ENCODE measurements around the gene NTNG1.

The NTNG1 gene

DNA sequence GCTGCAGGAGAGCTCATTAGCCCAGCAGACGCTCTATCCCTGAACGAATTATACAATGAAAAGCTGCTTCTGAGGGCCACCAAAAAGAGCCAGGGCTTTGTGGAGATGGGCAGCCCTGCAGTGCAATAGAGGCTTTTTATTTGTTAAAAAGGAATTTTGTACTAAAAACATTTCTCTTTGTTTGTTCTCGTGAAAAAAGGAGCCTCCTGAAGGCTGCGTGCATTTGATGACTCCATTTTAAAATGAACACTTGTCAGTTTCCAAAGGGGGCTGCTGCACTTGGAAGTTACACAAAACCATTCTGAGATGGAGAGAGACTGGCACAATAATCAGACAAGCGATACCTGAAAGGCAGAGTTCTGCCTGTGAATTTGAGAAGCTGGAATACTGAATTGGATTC, 202.8 kb downstream of the NTNG1 start:
- DNase-seq = no peak

DNA sequence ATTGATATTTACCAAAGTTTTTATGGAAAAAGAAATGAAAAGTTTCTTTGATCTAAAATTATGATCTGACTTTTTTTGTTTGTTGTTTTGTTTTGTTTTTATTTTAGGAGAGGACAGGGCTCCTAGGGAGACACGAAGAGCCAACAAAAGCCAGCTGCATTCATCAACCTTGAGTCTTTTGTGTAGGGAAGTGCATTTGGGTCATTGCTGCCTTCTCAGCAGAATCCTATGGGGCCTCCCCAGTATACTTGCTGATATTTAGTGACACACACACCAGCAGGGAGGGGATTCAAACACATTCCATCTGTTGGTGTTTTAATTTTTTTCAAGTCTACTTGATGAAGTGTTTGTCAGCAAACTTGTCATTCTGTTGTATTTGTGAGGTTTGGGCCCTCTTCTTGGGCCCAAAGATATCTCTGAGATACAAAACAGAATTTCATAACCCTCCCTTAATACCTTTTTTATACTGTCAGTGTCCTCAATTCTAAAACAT, 203.5 kb downstream of the NTNG1 start:
- DNase-seq = no peak

DNA sequence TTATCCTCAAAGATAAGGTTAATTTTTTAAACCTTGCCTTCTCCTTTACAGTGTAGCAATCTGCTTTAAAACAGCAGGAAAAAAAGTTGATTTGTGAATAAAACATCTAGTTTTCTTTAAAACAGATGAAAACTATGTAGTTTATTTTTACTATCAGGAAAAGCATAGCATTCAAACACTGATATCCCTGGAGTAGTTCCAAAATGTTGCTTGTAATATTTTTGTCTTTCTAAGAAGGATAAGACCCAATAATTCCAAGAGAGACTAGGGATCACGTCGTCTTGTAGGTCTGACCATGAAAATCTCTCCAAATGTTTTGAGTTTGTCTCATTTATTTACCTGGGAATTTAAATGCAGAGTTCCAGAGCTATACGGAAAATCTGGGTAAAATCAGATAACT, 204.0 kb downstream of the NTNG1 start:
- no peak for DNase-seq

DNA sequence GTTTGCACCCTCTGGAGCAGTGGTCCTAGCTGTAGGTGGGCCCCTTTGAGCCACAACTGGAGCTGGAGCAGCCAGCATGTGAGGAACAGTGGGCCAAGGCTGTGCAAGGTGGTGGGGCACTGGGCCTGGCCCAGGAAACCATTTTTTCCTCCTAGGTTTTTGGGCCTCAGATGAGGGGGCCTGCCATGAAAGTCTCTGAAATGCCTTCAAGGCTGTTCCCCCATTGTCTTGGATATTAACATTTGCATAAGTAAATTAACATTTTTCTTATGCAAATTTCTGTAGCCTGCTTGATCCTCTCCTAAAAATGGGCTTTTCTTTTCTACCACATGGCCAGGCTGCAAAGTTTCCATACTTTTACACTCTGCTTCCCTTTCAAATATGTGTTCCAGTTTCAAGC, 212.0 kb downstream of the NTNG1 start:
- DNase-seq = no peak

DNA sequence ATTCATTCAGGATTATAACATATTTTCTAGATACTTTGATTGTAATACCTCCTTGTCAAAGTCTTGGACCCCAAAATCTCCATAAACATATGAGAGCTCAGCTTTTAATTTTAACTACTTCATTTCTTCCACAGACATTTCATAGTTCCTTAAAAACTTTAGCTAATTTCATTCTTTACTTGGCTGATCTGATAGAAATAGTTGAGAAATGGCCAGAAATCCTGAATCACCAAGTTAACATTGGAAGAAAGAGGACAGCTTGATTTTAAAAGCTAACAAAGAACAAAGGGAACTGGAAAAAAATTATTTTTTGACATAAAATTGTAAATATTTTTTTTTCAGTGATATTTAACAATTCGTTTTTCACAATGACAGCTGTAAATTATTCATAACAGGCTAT, 216.5 kb downstream of the NTNG1 start:
- no peak for DNase-seq

DNA sequence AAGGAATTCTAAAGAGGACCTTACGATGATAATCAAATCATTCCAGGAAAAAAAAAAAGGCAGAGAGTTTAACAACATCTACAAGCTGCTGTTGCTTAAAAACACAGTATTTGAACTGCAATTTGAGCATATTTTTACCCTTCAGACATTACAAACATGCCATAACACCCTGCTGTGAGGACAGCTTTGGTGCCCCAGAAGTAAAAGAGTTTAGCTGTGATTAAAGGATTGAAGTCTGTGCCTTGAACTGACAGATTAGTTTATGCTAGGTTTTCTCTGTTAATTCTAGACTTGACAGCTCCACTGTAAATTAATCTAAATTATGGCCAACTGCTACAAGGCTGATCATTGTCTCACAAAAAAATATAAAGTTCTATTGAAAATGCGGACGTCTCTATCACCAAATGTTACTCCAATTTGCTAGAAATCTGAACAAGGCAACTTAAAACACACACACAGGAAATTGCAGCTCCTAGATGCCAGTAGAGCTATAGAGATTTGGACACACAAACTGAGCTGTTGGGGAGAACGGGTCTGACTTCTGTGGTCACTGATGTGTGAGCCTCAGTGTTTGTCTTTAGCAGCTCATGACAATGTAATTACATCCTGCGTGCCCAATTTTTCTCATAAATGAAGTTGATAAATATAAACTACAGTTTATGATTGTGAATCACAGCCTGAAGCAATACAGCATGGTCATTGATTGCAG, 217.9 kb downstream of the NTNG1 start:
- no peak for DNase-seq

DNA sequence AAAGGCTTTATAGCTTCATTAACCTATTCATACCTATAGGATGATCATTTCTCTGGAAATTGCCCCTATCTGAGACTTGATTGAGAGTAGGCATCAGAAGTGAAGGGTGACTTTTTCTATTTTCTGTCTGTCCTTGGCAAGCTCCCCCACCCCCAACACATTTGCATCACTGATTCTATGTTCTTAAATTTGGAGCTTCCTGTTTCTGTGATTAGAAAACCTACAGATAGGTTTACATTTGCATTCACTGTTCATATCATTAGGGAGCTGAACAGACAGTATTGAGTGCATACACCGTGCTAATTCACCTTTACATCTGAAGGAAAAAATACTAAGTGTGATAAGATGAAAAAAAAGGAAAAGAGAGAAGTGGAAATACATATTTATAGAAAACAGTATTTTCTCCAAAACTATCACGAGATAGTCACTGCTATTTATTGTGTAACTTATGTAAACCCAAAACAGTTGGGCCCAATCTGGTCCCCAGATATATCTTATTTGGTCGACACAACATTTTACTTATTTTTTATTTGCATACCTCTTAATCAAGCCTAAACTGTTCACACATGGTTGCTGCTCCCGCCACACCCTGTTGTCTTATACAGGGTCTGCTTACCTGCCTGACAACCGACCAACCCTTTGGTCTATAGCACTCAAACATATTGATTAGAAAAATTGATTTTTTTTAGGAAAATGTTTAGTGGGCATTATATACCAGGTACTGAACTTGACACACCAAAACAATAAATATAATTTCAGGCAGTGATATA, 218.8 kb downstream of the NTNG1 start:
- DNase-seq = no peak

DNA sequence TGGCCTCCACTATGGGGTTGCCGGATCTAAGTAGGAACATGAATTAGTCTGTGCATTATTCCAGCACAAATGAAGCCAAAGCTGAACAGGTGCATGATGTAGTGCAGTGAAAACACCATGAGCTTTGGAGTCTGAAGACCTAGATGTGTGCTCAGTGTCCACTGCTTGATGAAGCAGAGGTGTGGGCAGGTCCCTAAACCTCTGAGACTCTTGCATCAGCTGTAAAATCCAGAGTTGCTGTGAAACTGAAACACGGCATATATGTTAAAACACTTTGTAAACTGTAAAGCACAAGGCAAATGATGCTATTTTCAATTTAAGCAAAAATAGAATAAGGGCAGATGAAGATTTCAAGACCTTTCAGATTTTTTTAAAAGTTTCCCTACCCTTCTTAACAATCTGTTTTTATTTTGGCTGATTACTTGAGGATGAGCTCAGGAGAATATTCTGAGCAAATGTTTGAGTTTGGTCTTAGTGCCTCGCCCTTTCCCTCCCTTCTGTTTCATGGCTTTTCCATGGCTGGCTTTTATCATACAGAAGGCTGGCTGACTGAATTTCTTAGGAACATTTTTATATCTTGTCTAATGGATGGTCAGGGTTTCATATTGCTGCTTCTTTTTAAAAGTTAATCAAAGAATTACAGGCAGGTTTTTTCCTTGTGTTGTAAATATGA, 221.8 kb downstream of the NTNG1 start:
- DNase-seq = no peak

DNA sequence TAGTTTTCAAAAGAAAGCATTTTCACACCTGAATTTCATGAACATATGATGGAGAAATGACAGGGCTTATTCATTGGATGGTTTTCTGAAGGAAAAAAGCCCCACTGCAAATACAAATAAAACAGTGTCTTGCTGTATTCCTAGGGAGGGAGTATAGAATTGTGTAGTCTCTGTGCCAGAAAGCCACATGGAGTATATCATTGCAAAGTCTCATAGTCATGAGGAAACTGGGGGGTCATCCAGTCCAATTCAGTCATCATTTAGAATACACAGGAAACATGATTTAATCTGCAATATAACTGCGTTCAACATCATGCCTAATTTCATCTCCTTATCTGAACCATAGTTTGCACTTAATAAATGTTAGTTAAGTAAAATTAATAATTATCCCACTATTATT, 222.3 kb downstream of the NTNG1 start:
- no peak for DNase-seq

DNA sequence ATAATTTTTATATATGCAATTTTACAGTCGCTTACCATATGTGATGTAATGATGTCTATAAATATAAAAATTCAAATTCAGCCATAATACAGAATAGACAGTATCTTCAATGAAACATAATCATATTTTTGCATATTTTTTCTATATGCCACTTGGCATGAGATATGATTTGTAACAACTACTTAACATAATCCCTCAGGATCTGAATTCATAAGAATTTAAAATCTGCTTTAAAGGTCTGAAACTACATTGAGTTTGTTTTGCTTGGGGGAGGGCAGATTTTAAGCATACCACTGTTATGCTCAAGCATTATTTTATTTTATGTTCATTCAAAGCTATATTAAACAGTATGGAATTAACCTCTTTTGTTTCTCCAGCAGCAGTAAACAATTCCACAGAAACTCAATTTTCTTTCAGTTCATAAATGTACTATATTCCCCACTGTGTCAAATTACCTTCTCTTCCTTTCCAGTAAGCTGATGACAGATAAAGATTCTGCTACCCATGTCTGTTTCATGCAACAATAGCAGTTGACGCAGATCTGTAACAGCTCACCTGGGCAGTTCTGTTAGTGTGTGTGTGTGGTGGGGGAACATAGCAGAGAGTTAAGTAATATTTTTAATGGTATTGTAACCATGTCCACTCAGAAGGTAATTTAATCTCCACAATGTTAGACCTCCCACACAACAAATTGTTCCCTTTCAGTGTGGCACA, 224.8 kb downstream of the NTNG1 start:
- DNase-seq = no peak

DNA sequence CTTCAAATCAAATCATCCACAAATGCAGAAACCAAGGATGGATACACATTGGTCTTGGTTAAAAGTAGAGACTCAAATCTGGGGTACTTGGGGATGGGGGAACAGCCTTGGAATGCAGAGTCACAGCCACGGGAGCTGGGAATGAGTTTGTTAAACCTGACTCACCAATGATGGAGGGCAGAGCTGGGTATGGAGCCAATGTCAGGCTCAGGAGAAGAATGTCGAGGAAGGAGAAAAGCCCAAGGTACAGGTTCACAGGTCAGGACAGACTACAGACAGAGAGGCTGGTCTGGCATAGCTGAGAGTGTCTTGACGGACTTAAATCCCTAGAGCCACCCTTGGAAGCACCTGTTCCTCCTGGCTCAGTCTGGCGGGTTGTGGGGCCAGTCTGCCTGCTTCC, 237.6 kb downstream of the NTNG1 start:
- DNase-seq = no peak

DNA sequence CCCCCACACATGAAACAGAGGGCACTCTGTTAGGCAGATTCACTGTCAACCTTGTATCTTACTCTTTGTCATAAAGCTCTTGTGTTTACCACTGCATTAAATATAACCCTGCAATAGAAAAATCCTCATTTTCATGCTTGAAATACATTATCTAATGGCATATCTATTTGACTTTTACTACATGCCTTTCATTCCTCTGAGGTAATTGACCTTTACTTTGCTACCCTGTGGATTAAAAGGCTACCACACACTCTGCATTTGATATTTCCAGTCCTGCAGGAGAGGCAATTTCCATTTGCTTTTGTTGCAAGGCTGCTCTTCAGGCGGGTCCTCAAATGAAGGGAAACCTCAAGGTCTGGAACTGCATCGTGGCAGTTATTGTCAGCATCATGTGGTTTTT, 238.0 kb downstream of the NTNG1 start:
- no peak for DNase-seq

DNA sequence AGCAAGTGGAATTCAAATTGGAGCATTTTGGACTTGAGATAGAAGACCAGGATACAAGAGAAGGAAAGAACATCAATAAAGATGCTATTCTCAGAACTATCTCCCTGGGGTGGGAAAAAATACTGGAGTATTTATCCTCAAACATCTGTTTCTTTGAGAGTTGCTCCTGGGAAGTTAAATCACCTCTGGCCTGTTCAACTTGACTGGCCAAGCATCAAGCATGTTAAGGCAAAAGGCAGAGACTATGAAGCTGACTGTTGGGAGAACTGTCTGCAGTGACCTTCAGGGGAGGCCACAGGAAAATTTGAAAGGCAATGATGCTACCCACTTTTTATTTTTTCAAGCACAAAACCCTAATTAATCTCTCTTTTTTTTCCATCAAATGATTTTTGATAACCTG, 239.0 kb downstream of the NTNG1 start:
- no peak for DNase-seq

DNA sequence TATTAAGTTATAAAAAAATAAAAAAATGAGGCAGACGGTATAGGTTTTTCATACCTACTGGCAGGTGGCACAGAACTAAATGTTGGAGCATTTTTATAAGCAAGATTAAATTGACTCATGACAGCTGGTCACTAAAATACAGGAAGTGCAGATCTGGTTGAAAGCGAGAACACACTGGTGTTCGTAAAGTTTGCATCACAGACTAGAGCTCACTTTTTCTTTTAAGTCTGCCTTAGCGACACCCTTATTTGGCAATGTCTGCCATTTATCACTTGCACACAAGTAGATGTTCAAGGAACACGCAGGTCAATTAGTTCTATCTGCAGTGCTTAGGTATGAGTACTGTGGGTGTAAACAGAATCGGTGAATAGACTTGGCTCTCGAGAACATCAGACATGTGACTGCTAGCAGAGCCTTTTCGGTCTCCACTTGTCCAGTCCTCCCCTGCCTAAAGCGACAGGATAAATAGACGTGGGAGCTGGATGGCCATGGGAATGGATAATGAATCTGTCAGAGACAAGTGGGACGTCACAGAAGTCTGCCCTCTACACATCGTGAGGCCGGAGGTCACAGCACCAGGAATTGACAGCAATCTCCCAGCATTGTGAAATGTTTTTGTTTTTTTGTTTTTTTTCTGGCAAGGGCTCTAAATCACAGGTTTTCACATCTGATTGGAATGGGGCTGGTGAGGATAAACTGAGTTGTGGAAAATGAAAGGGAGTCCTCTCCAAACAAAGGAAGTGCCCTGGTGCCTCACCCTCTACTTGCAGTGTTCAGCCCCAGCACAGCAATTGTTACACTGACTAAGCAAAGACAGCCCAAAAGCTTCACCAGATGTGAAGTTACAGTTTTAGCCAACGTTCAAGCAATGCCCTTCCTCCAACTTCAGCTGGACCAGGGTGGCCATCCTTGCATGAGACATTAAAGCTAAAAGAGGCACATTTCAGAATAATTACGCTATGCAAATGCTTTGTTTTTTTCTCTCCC, 248.9 kb downstream of the NTNG1 start:
- no peak for DNase-seq

DNA sequence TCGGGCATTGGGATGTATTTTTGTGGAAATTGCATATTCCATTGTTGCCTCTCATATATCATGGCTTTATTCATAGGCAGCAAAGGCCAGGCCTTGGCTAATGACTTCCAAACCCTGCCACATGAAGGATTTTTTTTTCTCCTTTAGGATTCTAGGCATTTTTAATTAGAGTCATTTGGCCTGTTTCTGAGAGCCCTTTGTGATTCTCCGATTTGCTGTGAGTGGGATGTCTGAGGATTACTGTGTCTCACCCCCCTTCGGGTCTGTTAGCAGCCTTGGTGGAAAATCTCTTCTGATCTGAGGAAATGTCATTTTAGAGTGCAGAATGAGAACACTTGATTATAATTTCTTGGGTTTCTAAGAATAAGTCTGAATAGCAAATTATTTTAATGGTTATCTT, 253.5 kb downstream of the NTNG1 start:
- DNase-seq = no peak

DNA sequence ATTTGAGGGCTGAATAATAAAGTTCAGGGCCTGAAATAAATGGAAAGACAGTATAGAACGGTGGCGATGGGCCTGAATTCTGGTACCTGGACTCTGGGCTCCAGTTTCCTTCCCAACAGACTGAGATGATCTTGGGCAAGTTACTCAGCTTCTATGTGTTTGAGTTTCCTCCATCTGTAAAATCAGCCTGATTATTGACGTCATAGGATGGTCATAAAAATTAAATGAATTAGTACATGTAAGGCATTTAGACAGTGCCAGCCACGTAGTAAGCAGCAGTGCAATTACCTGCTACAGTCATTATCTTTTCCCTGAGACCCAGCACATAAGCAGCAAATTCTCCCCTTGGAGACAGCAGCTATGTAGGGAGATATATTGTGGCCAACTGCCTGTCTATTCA, 260.9 kb downstream of the NTNG1 start:
- DNase-seq = no peak

DNA sequence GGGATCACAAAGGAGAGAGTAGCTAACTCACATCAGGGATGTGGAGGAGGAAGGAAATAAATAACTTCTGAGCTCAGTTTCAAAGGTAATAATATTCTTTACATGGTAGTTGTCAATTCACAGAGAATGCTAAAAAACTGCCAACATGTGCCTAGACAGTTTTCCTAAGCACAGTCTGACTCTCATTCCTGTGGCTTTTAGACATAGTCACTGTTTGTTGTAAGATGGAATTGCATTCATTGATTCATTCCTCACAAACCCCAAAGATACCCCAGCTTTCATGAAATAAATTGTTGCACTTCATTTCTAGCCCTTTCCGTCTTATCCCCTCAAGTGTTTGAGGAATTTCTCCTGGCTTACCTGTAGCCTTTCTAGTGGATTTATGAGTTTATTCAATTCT, 263.9 kb downstream of the NTNG1 start:
- no peak for DNase-seq

DNA sequence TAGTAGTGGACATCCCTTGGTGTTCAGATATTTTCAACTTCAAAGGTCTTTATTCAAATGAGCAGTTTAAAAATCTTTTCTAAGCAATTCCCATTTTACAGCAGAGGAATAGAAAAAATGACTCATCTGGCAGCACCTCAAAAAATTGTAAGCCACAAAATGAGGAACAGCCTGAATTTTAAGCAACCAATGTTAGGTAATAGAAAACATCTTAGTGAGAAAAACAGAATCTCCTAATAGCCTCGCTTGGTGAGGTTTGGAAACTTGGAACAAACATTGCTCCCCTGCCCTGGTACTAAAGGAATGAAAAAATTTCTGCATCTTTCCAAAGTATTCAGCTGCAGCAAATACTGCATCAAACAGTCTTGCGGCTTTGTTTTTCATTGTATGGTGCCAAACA, 264.4 kb downstream of the NTNG1 start:
- no peak for DNase-seq

DNA sequence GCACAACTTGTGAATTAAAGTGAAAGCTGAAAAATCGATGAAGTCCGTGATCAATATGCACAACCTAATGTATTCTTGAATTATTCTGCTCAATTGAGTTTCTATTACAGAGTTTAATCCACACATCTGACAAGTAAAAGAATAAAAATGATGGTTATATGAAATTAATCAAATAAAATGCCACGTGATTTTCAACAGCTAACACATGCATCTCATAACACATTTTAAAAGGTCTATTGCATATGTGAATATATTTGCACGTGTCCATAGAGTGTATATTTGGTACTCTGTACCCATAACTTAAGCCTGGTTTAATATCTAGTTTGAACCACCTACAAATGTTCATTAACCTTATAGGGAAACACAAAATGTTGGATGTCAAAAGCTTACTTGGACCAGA, 266.2 kb downstream of the NTNG1 start:
- no peak for DNase-seq

DNA sequence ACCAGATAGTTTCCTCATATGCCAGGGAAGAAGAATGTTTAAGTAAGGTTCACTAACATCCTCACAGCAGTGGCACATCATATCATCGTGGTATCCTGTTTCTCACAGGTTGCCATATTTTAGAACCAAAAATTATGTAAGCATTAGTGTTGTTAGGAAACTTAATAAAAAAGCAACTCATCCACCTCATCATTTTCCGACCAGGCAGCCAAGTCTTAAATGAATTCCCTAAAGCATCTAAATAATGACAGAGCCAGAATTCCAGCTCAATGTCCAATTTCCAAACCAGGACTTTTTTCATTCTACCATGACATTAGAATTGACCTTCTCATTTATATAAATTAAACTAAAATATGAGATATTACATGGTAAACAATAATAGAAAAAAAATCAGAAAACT, 272.7 kb downstream of the NTNG1 start:
- DNase-seq = no peak

DNA sequence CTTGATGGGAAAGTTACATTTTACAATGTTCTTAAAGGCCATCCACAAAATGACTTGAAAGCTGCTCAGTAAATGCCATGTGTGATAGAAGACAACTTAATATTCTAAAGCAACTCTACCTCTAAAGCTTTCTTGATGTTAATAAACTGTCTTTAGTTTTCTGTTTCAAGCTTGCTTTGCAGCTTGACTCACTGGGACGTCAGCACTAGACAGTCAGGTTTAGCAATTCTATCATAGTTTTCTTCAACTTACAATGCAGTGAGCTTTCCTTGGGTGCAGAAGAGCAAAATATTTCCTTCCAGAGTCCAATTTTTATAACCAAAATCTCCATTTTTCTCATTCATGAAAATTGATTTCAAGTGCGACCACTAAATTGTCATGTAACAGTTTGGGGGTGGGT, 273.1 kb downstream of the NTNG1 start:
- no peak for DNase-seq

DNA sequence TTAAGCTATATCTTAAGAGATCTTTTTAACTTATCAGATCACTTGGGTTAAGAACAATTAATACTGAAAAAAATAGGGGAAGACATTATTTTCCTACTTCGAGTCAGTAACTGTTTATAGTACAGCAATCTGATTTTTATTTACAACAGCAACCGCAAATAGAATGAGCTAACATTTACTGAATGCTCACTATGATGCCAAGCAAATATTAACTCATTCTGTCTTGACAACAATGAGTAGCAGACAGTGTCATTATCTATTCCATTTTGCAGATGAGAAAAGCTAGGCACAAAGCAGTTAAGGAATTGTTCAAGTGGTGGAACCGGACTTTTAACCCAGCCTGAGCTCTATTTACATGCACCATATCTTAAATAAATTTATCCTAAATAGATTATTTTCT, 273.7 kb downstream of the NTNG1 start:
- no peak for DNase-seq

All from stimulated activated CD4-positive, alpha-beta T cell treated with anti-CD3 and anti-CD28 coated beads, Interleukin-12 subunit alpha, Interleukin-12 subunit beta, amount 100 ng/mL, for 4 hours (primary cell).